ENCODE measurements around the gene CEACAM19.
"Not testable (repeated sequence)": the region's sequence is repeated elsewhere in the genome, so short reads cannot be mapped to it uniquely, and the experiment has no call there.

The CEACAM19 gene

GRCh38 chr19:44661904-44662303, 9.4 kb upstream of the CEACAM19 start:
- no peaks in the 10 kb centered on the region for H3K4me1 ChIP-seq (ENCODE audit: control insufficient read depth, insufficient read depth, low read length, unreplicated experiment)
- no peak overlapping the region for H2AFZ ChIP-seq (ENCODE audit: low read length, unreplicated experiment)
- no peak overlapping the region for H3K27ac ChIP-seq (ENCODE audit: low read depth, low read length)
- no peaks in the 10 kb centered on the region for H3K27me3 ChIP-seq (ENCODE audit: insufficient read depth, low read length)
- H3K79me2 ChIP-seq (ENCODE audit: control insufficient read depth, insufficient read depth, low read length, unreplicated experiment), result no peaks in the 10 kb centered on the region
- H3K4me3 ChIP-seq (ENCODE audit: low read depth, low read length), result no peak overlapping the region
- peaks cover 18% of the 10 kb centered on the region; the same call in 1 of the 2 replicates for H3K36me3 ChIP-seq (ENCODE audit: insufficient read depth, low read length)

- H3K27me3 ChIP-seq (ENCODE audit: insufficient read depth, low read length), result no peaks in the 10 kb centered on the region
Observed at GRCh38 chr19:44662691-44663385, 8.4 kb upstream of the CEACAM19 start.

GRCh38 chr19:44663996-44664395, 7.3 kb upstream of the CEACAM19 start:
- no peak overlapping the region for H3K27ac ChIP-seq (ENCODE audit: low read depth, low read length)
- no peaks in the 10 kb centered on the region for H3K4me1 ChIP-seq (ENCODE audit: control insufficient read depth, insufficient read depth, low read length, unreplicated experiment)
- H3K36me3 ChIP-seq (ENCODE audit: insufficient read depth, low read length), result peaks cover 8% of the 10 kb centered on the region; the same call in 1 of the 2 replicates
- H3K79me2 ChIP-seq (ENCODE audit: control insufficient read depth, insufficient read depth, low read length, unreplicated experiment), result no peaks in the 10 kb centered on the region
- H3K4me3 ChIP-seq (ENCODE audit: low read depth, low read length), result no peak overlapping the region
- no peaks in the 10 kb centered on the region for H3K27me3 ChIP-seq (ENCODE audit: insufficient read depth, low read length)
- no peak overlapping the region for H2AFZ ChIP-seq (ENCODE audit: low read length, unreplicated experiment)

More at GRCh38 chr19:44662691-44663385, 8.4 kb upstream of the CEACAM19 start:
- peaks cover 18% of the 10 kb centered on the region; the same call in 1 of the 2 replicates for H3K36me3 ChIP-seq (ENCODE audit: insufficient read depth, low read length)
- no peaks in the 10 kb centered on the region for H3K4me1 ChIP-seq (ENCODE audit: control insufficient read depth, insufficient read depth, low read length, unreplicated experiment)
- no peaks in the 10 kb centered on the region for H3K79me2 ChIP-seq (ENCODE audit: control insufficient read depth, insufficient read depth, low read length, unreplicated experiment)
- no peak overlapping the region for H3K27ac ChIP-seq (ENCODE audit: low read depth, low read length)
- H3K4me3 ChIP-seq (ENCODE audit: low read depth, low read length), result no peak overlapping the region
- H2AFZ ChIP-seq (ENCODE audit: low read length, unreplicated experiment), result no peak overlapping the region

- no peak overlapping the region for H3K27ac ChIP-seq (ENCODE audit: low read depth, low read length)
- H3K27me3 ChIP-seq (ENCODE audit: insufficient read depth, low read length), result no peaks in the 10 kb centered on the region
- no peaks in the 10 kb centered on the region for H3K79me2 ChIP-seq (ENCODE audit: control insufficient read depth, insufficient read depth, low read length, unreplicated experiment)
- no peaks in the 10 kb centered on the region for H3K4me1 ChIP-seq (ENCODE audit: control insufficient read depth, insufficient read depth, low read length, unreplicated experiment)
- H2AFZ ChIP-seq (ENCODE audit: low read length, unreplicated experiment), result no peak overlapping the region
- no peak overlapping the region for H3K4me3 ChIP-seq (ENCODE audit: low read depth, low read length)
- peaks cover 8% of the 10 kb centered on the region; the same call in 1 of the 2 replicates for H3K36me3 ChIP-seq (ENCODE audit: insufficient read depth, low read length)
Observed at GRCh38 chr19:44664976-44665375, 6.3 kb upstream of the CEACAM19 start.

- Histone ChIP-seq H2AFZ (ENCODE audit: low read length, unreplicated experiment) (no peak overlapping the region), H3K79me2 (ENCODE audit: control insufficient read depth, insufficient read depth, low read length, unreplicated experiment) (no peaks in the 10 kb centered on the region), H3K4me3 (ENCODE audit: low read depth, low read length) (no peak overlapping the region), H3K36me3 (ENCODE audit: insufficient read depth, low read length) (0 out of 2 replicates have a peak, but pooled peaks cover 1% of the 10 kb centered on the region), H3K27me3 (ENCODE audit: insufficient read depth, low read length) (no peaks in the 10 kb centered on the region), H3K27ac (ENCODE audit: low read depth, low read length) (no peak overlapping the region), H3K4me1 (ENCODE audit: control insufficient read depth, insufficient read depth, low read length, unreplicated experiment) (no peaks in the 10 kb centered on the region)
Observed at GRCh38 chr19:44666852-44667556, 4.3 kb upstream of the CEACAM19 start.

DNA sequence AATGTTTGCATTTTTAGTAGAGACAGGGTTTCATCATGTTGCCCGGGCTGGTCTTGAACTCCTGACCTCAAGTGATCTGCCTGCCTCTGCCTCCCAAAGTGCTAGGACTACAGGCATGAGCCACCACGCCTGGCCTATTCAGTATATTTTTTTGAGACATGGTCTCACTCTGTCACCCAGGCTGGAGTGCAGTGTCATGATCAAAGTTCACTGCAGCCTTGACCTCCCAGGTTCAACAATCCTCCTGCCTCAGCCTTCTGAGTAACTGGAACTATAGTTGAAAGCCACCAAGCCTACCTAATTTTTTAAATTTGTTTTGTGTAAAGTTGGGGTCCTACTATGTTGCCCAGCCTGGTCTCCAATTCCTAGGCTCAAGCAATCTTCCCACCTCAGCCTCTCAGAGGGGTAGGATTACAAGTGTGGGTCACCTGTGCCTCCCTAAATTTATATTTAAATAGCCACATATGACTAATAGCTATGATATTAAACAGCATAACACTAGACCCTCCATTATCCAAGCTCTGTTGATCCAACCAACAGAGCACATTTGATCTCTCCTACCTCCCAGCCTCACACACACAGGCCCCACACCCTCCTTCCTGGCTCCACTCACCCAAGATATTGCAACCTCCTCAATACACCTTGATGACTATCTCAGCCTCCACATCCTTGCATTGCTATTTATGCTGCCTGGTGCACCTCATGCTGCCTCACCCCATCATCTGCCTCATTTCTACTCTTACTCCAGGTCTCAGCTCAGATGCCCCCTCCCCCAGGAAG, 2.1 kb upstream of the CEACAM19 start:
- H3K4me1 ChIP-seq (ENCODE audit: control insufficient read depth, insufficient read depth, low read length, unreplicated experiment), result no peaks in the 10 kb centered on the region
- no peak overlapping the region for H2AFZ ChIP-seq (ENCODE audit: low read length, unreplicated experiment)
- no peak overlapping the region for H3K27ac ChIP-seq (ENCODE audit: low read depth, low read length)
- no peaks in the 10 kb centered on the region for H3K27me3 ChIP-seq (ENCODE audit: insufficient read depth, low read length)
- no peaks in the 10 kb centered on the region for H3K36me3 ChIP-seq (ENCODE audit: insufficient read depth, low read length)
- no peak overlapping the region for H3K4me3 ChIP-seq (ENCODE audit: low read depth, low read length)
- no peaks in the 10 kb centered on the region for H3K79me2 ChIP-seq (ENCODE audit: control insufficient read depth, insufficient read depth, low read length, unreplicated experiment)

- H3K4me1 ChIP-seq (ENCODE audit: control insufficient read depth, insufficient read depth, low read length, unreplicated experiment); H3K36me3 ChIP-seq (ENCODE audit: insufficient read depth, low read length); H3K4me3 ChIP-seq (ENCODE audit: low read depth, low read length); H3K27ac ChIP-seq (ENCODE audit: low read depth, low read length); H3K27me3 ChIP-seq (ENCODE audit: insufficient read depth, low read length); H3K79me2 ChIP-seq (ENCODE audit: control insufficient read depth, insufficient read depth, low read length, unreplicated experiment); H2AFZ ChIP-seq (ENCODE audit: low read length, unreplicated experiment): not testable (repeated sequence)
Observed at GRCh38 chr19:44670027-44670426, 1.3 kb upstream of the CEACAM19 start.

- H3K4me3 ChIP-seq (ENCODE audit: low read depth, low read length), result no peak overlapping the region
- H3K79me2 ChIP-seq (ENCODE audit: control insufficient read depth, insufficient read depth, low read length, unreplicated experiment), result no peaks in the 10 kb centered on the region
- peaks cover 4% of the 10 kb centered on the region for H3K4me1 ChIP-seq (ENCODE audit: control insufficient read depth, insufficient read depth, low read length, unreplicated experiment)
- no peak overlapping the region for H2AFZ ChIP-seq (ENCODE audit: low read length, unreplicated experiment)
- H3K27me3 ChIP-seq (ENCODE audit: insufficient read depth, low read length), result no peaks in the 10 kb centered on the region
- no peak overlapping the region for H3K27ac ChIP-seq (ENCODE audit: low read depth, low read length)
- H3K36me3 ChIP-seq (ENCODE audit: insufficient read depth, low read length), result no peaks in the 10 kb centered on the region
Observed at GRCh38 chr19:44672226-44672625, 944 bp downstream of the CEACAM19 start.

DNA sequence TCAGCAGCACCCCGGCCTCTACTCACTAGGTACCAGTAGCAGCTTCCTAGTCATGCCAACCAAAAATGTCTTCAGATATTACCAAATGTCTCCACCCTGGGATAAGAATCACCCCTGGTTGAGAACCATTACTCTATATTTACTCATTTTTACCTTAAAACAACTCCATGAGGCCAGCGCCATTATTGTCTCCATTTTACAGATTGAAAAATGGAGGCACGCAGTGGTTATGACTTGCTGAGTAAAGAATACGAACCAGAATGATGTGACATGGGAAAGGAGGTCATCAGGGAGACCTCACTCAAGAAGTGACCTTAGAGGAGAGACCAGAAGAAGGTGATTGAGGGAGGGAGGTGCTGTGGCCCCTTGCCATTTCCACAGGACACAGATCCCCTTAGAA, 2.2 kb downstream of the CEACAM19 start:
- H3K27me3 ChIP-seq (ENCODE audit: insufficient read depth, low read length), result no peaks in the 10 kb centered on the region

DNA sequence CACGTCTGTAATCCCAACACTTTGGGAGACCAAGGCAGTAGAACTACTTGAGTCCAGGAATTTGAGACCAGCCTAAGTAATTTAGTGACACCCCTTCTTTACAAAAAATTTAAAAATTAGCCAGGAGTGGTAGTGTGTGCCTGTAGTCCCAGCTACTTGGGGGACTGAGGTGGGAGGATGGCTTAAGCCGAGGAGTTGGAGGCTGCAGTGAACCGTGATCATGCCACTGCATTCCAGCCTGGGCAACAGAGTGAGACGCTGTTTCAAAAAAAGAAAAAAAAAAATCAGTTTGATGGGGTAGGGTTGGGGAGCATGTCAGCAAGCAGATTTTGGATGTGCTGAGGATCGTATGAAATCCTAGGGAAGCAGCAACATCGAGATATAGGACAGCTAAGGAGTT, 4.2 kb downstream of the CEACAM19 start:
- Histone ChIP-seq H3K79me2 (ENCODE audit: control insufficient read depth, insufficient read depth, low read length, unreplicated experiment) (no peaks in the 10 kb centered on the region), H3K4me3 (ENCODE audit: low read depth, low read length) (no peak overlapping the region), H3K27ac (ENCODE audit: low read depth, low read length) (no peak overlapping the region), H3K27me3 (ENCODE audit: insufficient read depth, low read length) (no peaks in the 10 kb centered on the region), H3K4me1 (ENCODE audit: control insufficient read depth, insufficient read depth, low read length, unreplicated experiment) (peaks cover 7% of the 10 kb centered on the region), H2AFZ (ENCODE audit: low read length, unreplicated experiment) (no peak overlapping the region), H3K36me3 (ENCODE audit: insufficient read depth, low read length) (no peaks in the 10 kb centered on the region)

More for the DNA sequence above, 2.2 kb downstream of the CEACAM19 start:
- Histone ChIP-seq H2AFZ (ENCODE audit: low read length, unreplicated experiment) (no peak overlapping the region), H3K4me3 (ENCODE audit: low read depth, low read length) (no peak overlapping the region), H3K79me2 (ENCODE audit: control insufficient read depth, insufficient read depth, low read length, unreplicated experiment) (no peaks in the 10 kb centered on the region), H3K36me3 (ENCODE audit: insufficient read depth, low read length) (no peaks in the 10 kb centered on the region), H3K27ac (ENCODE audit: low read depth, low read length) (no peak overlapping the region), H3K4me1 (ENCODE audit: control insufficient read depth, insufficient read depth, low read length, unreplicated experiment) (peaks cover 7% of the 10 kb centered on the region)

Data from ACC112 (cell line).